ENCODE results near the gene DET1. TPM values are rescaled to one million over a fixed set of nuclear protein-coding genes. Genes with fewer than 3 reads are reported as not detected.
A peak's percentile ranks its signal among the peaks of the same experiment; 100 is the strongest.

DET1 gene
- polyA plus RNA-seq (12.9 and 16.7 TPM in 2 replicates), polyA minus RNA-seq (23.1 and 25.4 TPM in 2 replicates)

DNA sequence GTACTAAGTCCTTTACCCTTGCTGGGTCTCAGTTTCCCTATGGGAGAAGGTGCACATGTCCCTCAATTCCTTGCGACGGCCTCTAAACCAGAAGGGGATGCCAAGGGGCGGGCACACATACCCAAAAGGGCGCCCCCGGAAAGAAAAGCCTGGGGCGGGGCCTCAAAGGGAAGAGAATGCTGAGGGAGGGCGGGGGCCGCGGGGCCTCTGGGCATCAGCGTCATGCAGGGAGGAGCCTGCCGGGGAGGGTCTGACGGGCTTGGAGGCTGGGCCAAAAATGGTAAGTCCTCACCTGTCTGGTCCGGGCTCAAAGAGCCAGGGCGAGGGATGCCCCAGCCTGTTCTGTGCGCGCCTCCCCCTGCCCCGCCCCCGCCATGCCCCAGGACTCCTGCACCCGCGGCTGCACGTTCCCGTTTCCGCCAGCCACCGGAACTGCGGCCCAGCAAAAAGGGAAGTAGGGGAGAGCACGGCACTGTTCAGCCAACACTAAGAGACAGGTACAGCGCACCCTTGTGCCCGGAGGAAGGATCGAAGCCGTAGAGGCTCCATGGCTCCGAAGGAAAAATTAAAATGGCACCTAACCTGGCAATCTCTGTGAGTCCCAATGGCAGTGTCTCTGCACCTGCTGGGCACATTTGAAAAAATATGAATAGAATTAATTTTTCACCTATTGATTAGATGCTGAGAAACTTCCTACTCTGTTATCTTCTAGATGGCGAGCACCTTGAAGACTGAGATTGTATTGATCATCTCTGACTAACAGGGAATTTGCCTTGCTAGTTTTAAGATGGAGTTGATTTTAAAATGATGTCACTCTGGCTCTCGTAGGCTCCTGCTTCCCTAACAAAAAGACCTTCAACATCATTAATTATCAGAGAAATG is at the start of gene DET1:
Gene DET1 (minus strand): TSS at position 434 of the 882 bp plus-strand sequence. CDS start 14,976 bp downstream, outside the sequence.
- H4K20me1 ChIP-seq (ENCODE audit: insufficient read depth), result no peaks in the 10 kb centered on the region
- H3K9ac ChIP-seq (ENCODE audit: low read length), result peak within 1 kb of the TSS; percentile 88
- no peaks in the 10 kb centered on the region for H3K27me3 ChIP-seq (ENCODE audit: insufficient read depth, low read depth, low read length)

DNA sequence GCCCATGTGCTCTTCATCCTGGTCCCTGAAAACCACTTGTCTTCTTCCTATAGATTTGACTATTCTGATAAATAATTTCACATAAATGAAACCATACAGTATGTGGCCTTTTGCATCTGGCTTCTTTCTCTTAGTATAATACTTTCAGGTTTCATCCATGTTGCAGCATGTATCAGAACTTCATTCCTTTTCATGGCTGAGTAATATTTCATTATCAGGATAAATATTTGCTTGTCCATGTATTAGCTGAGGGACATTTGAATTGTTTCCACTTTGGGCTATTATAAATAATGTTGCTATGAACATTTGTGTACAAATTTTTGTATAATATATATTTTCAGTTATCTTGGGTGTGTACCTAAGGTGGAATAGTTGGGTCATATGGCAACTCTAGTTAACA is 44.9 kb upstream of the DET1 start:
- no peaks in the 10 kb centered on the region for H3K27me3 ChIP-seq (ENCODE audit: insufficient read depth, low read depth, low read length)
- H3K27ac ChIP-seq (ENCODE audit: low read length), result no peak overlapping the region
- H3K4me2 ChIP-seq (ENCODE audit: low read length), result no peak overlapping the region
- no peaks in the 10 kb centered on the region for H3K36me3 ChIP-seq (ENCODE audit: insufficient read depth, low read length)
- H3K9me2 ChIP-seq (ENCODE audit: insufficient read depth, low read length), result no peaks in the 10 kb centered on the region
- no peak overlapping the region for H2AFZ ChIP-seq (ENCODE audit: low read depth, low read length)
- H3K9me3 ChIP-seq (ENCODE audit: low read length), result no peaks in the 10 kb centered on the region
- H3K9ac ChIP-seq (ENCODE audit: low read length), result no peak overlapping the region
- no peak overlapping the region for H3K4me3 ChIP-seq (ENCODE audit: low read length)
- no peaks in the 10 kb centered on the region for H4K20me1 ChIP-seq (ENCODE audit: insufficient read depth)
- no peaks in the 10 kb centered on the region for H3F3A ChIP-seq (ENCODE audit: insufficient read depth, low read length, poor library complexity, severe bottlenecking)
- H3K79me2 ChIP-seq (replicated peaks; ENCODE audit: insufficient read depth, low read length), result no peaks in the 10 kb centered on the region
- TF ChIP-seq, protein P1, sequence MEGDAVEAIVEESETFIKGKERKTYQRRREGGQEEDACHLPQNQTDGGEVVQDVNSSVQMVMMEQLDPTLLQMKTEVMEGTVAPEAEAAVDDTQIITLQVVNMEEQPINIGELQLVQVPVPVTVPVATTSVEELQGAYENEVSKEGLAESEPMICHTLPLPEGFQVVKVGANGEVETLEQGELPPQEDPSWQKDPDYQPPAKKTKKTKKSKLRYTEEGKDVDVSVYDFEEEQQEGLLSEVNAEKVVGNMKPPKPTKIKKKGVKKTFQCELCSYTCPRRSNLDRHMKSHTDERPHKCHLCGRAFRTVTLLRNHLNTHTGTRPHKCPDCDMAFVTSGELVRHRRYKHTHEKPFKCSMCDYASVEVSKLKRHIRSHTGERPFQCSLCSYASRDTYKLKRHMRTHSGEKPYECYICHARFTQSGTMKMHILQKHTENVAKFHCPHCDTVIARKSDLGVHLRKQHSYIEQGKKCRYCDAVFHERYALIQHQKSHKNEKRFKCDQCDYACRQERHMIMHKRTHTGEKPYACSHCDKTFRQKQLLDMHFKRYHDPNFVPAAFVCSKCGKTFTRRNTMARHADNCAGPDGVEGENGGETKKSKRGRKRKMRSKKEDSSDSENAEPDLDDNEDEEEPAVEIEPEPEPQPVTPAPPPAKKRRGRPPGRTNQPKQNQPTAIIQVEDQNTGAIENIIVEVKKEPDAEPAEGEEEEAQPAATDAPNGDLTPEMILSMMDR (IDR thresholded peaks at IDR 0.05; ENCODE audit: poor library complexity, severe bottlenecking), result no peak
- TF ChIP-seq TAF1 (IDR thresholded peaks at IDR 0.05; ENCODE audit: low read depth) (no peak), MXI1 (conservative IDR thresholded peaks at IDR 0.05; ENCODE audit: poor library complexity, severe bottlenecking) (no peak), EZH2 (IDR thresholded peaks at IDR 0.05; ENCODE audit: borderline replicate concordance, insufficient read depth, low read length, poor library complexity, severe bottlenecking) (no peak), SMC3 (conservative IDR thresholded peaks at IDR 0.05; ENCODE audit: poor library complexity) (no peak), POLR2AphosphoS5 (IDR thresholded peaks at IDR 0.05) (no peak), RAD21 (conservative IDR thresholded peaks at IDR 0.05) (no peak)
- TF ChIP-seq, protein P2, sequence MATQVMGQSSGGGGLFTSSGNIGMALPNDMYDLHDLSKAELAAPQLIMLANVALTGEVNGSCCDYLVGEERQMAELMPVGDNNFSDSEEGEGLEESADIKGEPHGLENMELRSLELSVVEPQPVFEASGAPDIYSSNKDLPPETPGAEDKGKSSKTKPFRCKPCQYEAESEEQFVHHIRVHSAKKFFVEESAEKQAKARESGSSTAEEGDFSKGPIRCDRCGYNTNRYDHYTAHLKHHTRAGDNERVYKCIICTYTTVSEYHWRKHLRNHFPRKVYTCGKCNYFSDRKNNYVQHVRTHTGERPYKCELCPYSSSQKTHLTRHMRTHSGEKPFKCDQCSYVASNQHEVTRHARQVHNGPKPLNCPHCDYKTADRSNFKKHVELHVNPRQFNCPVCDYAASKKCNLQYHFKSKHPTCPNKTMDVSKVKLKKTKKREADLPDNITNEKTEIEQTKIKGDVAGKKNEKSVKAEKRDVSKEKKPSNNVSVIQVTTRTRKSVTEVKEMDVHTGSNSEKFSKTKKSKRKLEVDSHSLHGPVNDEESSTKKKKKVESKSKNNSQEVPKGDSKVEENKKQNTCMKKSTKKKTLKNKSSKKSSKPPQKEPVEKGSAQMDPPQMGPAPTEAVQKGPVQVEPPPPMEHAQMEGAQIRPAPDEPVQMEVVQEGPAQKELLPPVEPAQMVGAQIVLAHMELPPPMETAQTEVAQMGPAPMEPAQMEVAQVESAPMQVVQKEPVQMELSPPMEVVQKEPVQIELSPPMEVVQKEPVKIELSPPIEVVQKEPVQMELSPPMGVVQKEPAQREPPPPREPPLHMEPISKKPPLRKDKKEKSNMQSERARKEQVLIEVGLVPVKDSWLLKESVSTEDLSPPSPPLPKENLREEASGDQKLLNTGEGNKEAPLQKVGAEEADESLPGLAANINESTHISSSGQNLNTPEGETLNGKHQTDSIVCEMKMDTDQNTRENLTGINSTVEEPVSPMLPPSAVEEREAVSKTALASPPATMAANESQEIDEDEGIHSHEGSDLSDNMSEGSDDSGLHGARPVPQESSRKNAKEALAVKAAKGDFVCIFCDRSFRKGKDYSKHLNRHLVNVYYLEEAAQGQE (IDR thresholded peaks at IDR 0.05; ENCODE audit: borderline replicate concordance), result no peak

More for the DNA sequence above, at the start of gene DET1:
- peak within 1 kb of the TSS; percentile 30 for H3K4me2 ChIP-seq (ENCODE audit: low read length)
- no peaks in the 10 kb centered on the region for H3K36me3 ChIP-seq (ENCODE audit: insufficient read depth, low read length)
- no peaks in the 10 kb centered on the region for H3K9me3 ChIP-seq (ENCODE audit: low read length)
- peak within 1 kb of the TSS; percentile 96 for H2AFZ ChIP-seq (ENCODE audit: low read depth, low read length)
- TF ChIP-seq, protein P1 (IDR thresholded peaks at IDR 0.05; ENCODE audit: poor library complexity, severe bottlenecking), result peak; percentile 89
- TF ChIP-seq EP300 (conservative IDR thresholded peaks at IDR 0.05; ENCODE audit: poor library complexity, severe bottlenecking) (peak; percentile 47), MXI1 (conservative IDR thresholded peaks at IDR 0.05; ENCODE audit: poor library complexity, severe bottlenecking) (peak; percentile 60), TAF1 (IDR thresholded peaks at IDR 0.05; ENCODE audit: low read depth) (peak; percentile 84), RAD21 (conservative IDR thresholded peaks at IDR 0.05) (peak; percentile 57), EZH2 (IDR thresholded peaks at IDR 0.05; ENCODE audit: borderline replicate concordance, insufficient read depth, low read length, poor library complexity, severe bottlenecking) (no peak), POLR2AphosphoS5 (IDR thresholded peaks at IDR 0.05) (peak; percentile 86), SMC3 (conservative IDR thresholded peaks at IDR 0.05; ENCODE audit: poor library complexity) (peak; percentile 66)
- TF ChIP-seq, protein P2 (IDR thresholded peaks at IDR 0.05; ENCODE audit: borderline replicate concordance), result peak; percentile 49
- H3K9me2 ChIP-seq (ENCODE audit: insufficient read depth, low read length), result no peaks in the 10 kb centered on the region
- peak within 1 kb of the TSS; percentile 85 for H3K4me3 ChIP-seq (ENCODE audit: low read length)
- H3F3A ChIP-seq (ENCODE audit: insufficient read depth, low read length, poor library complexity, severe bottlenecking), result no peaks in the 10 kb centered on the region
- peaks cover 3% of the 10 kb centered on the region for H3K79me2 ChIP-seq (replicated peaks; ENCODE audit: insufficient read depth, low read length)
- peak within 1 kb of the TSS; percentile 77 for H3K27ac ChIP-seq (ENCODE audit: low read length)

Measured in neural cell (in vitro differentiated cells).